ENCODE data around the gene FARSA.

DNA sequence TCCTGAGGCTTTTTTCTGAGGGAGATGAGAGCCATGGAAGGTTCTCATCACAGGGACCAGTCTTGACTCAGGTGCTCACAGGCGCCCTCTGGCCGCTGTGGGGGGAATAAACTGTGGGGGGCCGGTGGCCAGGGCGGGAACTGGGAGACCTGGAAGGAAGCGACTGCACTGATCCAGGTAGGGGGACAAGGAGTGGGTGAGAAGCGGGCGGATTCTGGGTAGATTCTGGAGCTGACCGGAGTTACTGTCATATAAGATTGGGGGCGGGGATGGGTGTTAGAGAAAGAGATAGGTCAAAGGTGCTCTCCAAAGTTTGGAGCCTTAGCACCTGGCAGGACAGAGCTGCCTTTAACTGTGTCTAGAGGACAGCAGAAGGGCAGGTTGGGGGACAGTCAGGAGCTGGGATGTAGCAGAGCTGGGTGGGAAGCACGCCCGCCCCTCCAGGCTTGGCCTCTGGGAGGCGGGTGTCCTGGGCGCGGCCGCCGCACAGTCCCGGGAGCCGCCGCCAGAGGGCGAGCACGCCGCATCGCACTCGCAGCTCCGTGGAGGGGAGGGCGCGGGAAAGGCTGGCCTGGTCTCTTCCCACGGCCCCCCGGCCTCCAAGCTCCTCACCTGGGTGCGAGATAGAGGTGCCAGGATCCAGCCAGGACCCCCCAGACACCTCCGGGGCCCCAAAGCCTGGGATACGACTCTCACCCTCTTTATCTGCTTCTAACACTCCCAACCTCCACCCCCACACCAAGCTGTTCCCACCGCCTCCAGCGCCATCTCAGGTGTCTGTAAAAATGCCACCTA lies 31.7 kb upstream of the FARSA start:
- peak; percentile 80 for TF ChIP-seq CTCF (IDR thresholded peaks at IDR 0.05; ENCODE audit: low read depth, low read length)
- TF ChIP-seq EZH2phosphoT487 (IDR thresholded peaks at IDR 0.05; ENCODE audit: low read depth), result no peak
